GM21619 (cell line): ENCODE measurements around the gene OPN1SW.

ENCODE experiments used
- ATAC-seq: cut with Tn5 transposase; IDR thresholded peaks from one replicate; pipeline ENCODE4 v1.9.1; 2021; ENCODE audit not compliant: unreplicated experiment

OPN1SW gene

DNA sequence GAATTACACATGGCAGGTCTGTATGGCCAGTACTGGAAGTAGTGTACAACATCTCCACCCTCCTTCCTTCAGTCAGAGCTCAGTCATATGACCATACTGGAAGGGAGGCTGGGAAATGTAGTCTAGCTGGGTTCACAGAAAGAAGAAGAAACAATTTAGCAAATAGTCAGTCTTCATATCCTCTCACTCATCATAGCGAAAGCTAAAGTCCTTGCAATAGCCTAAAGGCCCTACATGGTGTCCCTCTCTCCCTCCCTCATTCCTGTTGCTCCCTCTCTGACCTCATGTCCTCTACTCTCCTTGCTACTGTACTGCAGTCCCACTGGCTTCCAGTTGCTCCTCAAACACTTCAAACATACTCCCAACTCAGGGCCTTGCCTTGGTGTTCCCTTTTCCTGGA lies 40.7 kb downstream of the OPN1SW start:
- ATAC-seq: no peak

DNA sequence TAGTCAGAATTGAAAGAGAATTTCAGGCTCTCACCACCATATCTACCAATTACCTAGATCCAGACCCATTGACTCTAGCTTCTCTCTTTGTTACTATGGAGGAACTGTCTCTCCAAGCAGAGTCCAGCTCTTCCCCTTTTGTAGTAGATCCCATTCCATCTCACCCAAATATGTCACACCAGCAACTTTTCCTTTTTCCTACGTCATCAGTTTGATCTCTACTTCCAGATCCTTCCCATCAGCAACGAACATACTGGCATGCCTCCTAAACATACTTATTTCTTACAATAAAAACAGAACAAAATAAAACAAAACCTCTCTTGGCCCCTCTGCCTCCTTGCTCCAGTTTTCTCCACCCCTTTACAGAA lies 42.3 kb downstream of the OPN1SW start:
- no peak for ATAC-seq

DNA sequence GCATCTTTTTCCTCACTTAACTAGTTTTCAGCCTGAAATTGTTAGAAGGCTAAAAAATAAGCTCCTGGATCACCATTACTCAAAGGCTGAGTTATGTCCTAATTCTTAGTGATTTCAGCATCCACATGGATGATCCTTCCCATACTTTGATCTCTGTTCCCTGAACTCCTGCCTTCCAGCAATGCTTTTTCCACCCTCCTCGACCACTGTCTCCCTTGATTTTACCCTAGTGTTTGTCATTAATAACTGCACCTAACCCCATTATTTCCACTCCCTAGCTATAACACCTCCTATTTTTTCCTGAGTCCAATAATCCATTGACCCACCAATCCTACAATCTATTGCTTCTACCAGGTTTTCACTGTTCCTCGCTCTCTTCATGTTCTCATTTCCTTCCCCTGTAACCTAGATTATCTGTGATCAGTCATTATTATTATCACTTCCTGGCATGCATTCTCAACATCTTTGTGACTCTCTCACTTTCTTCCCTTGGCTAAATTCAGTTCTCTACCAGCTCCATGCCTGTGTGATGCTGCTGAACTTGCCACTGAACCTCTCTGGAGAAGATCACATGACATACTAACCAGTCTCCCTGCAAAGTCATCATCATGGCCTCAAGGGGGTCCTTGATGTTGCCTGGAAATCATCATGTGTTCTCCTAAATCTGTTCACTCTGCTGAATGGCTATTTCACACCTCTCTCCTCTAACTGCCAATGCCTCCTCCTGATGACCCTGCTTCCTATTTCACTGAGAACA lies 42.9 kb downstream of the OPN1SW start:
- ATAC-seq: no peak

DNA sequence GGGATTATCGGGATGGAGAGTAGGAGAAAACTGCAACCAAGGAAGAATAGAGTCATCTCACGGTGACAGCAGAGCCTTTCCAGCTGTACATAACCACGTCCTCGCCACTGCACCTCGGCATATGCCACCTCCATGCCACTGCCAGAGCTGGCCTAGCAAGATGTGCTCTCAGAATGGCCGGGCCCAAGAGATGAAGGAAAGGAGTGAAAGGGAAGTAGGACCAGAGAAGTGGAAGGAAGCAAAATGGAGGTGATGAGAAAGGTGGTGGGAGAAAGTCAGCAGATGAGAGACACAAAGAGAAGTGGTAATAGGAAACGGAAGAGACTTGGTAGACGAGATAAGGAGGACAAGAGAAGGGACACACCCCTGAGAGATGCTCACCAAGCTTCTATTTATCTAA lies 44.4 kb downstream of the OPN1SW start:
- no peak for ATAC-seq

DNA sequence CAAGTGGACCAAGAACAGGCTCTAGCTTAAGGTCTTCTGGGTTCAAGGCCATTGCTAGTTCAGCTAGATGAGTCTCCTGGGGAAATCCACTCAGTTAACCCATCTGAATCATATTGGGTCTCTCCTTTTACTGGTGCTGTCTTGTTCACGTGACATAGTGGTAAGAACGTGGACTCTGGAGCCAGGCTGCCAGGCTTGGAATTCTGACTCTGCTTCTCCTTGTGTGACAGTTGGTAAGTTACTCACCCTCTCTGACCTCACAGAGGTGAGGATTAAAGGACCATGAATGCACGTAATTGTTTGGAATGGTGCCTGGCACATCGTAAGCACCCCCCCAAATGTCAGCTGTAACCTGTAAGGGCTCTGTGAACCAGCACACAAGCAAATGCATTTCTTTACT lies 46.1 kb downstream of the OPN1SW start:
- no peak for ATAC-seq

DNA sequence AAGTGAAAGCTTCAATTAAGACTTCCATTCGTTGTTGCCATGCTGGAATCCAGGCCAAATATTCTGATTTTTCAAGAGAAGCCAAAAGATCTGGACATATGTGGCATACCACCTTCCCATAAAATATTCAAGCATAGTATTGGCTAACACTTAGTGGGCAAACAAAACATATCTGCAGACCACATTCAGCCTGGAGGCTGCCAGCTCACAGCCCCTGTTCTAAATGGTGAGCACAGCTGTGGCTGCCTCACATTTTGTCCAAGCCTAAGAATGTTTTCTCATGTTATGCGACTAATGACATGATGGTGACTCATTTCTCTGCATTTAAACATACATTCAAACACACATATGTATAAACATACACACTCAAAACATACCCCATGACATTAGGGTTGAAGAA lies 47.0 kb downstream of the OPN1SW start:
- ATAC-seq: no peak

DNA sequence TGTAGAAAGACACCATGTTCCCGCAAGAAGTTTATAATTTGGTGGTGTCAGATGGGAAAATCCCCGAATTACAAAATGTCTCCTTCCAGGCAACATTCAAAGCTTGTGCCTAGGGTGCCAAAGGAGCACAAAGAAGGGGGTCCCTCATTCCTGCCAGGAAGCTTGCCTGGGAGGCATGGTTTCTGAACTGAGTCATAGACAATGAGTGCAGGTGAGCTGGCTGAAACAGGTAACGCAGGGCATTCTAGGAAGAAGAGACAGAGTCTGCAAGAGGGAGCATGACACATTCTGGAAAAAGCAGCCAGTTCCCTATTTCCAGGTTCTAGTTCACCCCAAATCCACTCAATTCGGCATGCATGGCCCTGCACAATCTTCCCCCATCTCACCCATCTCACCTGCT lies 48.4 kb downstream of the OPN1SW start:
- ATAC-seq: no peak

DNA sequence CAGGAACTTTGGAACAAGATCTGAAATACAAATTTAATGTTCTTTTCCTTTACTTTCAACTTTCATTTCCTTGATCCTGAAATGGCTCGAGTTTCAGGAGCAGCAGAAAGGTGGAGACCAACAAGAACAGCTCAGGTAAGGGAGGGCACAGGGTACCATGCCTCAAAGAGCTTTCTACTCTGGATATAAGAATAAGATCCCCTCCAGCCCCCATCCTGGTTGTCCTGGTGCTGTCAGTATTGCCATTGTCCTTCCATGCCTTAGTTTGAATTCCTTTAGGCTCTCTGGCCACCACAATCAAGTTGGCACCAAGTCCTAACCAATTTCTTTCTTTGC lies 48.9 kb downstream of the OPN1SW start:
- no peak for ATAC-seq

DNA sequence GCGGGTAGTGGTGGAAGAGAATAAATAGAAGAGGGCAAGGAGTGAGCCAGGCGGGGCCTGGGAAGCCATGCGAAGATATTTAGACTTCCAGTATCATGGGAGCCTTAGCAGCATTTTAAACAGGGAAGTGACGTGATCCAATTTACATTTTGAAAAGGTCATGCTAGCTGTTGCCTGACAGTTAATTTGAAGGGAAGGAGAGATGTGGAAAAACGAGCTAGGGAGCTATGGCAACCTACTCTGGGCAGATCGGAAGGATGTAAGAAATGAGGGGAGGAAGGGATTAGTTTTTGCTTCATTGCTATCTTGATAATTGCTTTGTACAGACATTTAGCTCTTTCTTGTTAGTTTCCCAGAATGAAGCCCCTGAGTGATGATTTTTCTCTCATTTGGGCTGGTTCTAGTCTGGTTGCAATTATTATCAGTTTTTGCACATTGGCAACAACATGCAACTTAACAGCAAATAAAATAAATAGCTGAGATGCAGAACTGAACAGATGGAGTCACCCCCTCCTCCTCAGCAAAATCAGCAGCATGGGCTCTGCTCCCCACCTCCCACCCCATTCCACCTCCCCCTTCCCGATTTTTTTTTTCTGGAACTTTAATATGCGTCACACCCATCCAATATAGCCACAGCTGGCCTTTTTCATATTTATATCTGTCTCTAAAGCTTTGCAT lies 49.4 kb downstream of the OPN1SW start:
- no peak for ATAC-seq

DNA sequence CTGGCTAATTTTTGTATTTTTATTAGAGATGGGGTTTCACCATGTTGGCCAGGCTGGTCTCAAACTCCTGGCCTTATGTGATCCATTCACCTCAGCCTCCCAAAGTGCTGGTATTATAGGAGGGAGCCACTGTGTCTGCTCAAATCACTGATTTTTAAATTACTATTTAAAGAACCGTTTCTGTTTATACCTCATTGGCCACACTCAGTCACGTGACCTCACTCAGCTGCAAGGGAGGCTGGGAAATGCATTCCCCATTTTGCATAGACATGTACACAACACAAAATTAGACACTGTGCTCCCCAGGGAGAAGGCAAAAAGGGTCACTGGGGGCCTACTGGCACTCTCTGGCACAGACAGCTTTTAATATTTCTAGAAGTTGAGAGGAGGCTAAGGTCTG lies 50.1 kb downstream of the OPN1SW start:
- no peak for ATAC-seq

DNA sequence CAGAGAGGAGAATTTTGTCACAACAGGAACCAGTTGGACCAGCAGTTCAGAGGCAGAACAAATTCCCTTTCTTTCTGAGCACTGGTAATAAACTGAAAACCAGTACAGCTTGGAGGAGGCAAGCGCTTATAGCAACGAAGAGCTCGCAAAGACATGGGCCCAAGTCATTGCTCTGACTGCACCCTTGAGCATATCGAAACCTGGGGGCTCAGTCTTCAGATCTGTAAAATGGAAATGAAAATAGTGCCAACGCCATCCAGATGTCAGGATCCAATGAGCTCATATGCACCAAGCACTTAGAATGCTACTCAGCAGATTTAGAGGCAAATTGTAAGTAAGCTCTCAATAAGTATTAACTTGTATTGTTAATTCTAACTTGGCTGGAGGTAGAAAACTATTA lies 50.9 kb downstream of the OPN1SW start:
- ATAC-seq: no peak
